GM21515 (cell line): ENCODE data around the gene MYO1A.
"Not testable (repeated sequence)": the region's sequence is repeated elsewhere in the genome, so short reads cannot be mapped to it uniquely, and the experiment has no call there.

Experiments used
- ATAC-seq: cut with Tn5 transposase; IDR thresholded peaks from one replicate; pipeline ENCODE4 v1.9.1; 2021; ENCODE audit not compliant: unreplicated experiment

The MYO1A gene

GRCh38 chr12:57019983-57020719, 29.8 kb downstream of the MYO1A start:
- no peak for ATAC-seq

GRCh38 chr12:57018906-57019305, 31.0 kb downstream of the MYO1A start:
- no peak for ATAC-seq

GRCh38 chr12:57018353-57018752, 31.6 kb downstream of the MYO1A start:
- not testable (repeated sequence) for ATAC-seq

- no peak for ATAC-seq
Observed at GRCh38 chr12:57016348-57016747, 33.6 kb downstream of the MYO1A start, which contains the start of gene TAC3. TAC3 (minus strand) TSS chr12:57016529; CDS start chr12:57015797, 732 bp downstream.

GRCh38 chr12:57012600-57013465, 37.1 kb downstream of the MYO1A start:
- peak; percentile 71 for ATAC-seq

GRCh38 chr12:57011438-57012424, 38.2 kb downstream of the MYO1A start:
- ATAC-seq: peak; percentile 49

GRCh38 chr12:57010627-57011247, 39.2 kb downstream of the MYO1A start:
- ATAC-seq: no peak

GRCh38 chr12:57009949-57010626, 39.8 kb downstream of the MYO1A start:
- ATAC-seq: no peak

- ATAC-seq: no peak
Observed at GRCh38 chr12:57008178-57008577, 41.8 kb downstream of the MYO1A start.

- ATAC-seq: no peak
Observed at GRCh38 chr12:57006809-57007475, 43.0 kb downstream of the MYO1A start.

GRCh38 chr12:57005980-57006808, 43.7 kb downstream of the MYO1A start, which contains the start of gene ZBTB39:
ZBTB39 (minus strand) TSS chr12:57006546; CDS start chr12:57004917, 1,629 bp downstream.
- peak; percentile 58 for ATAC-seq

- ATAC-seq: no peak
Observed at GRCh38 chr12:57004651-57005050, 45.3 kb downstream of the MYO1A start.

GRCh38 chr12:57003395-57003794, 46.5 kb downstream of the MYO1A start:
- ATAC-seq: no peak

- no peak for ATAC-seq
Observed at GRCh38 chr12:57001448-57001906, 48.5 kb downstream of the MYO1A start.

- no peak for ATAC-seq
Observed at GRCh38 chr12:57000393-57000792, 49.5 kb downstream of the MYO1A start.

GRCh38 chr12:56999456-56999855, 50.5 kb downstream of the MYO1A start:
- no peak for ATAC-seq

- peak; percentile 72 for ATAC-seq
Observed at GRCh38 chr12:56998981-56999380, 50.9 kb downstream of the MYO1A start.

- ATAC-seq: no peak
Observed at GRCh38 chr12:56998316-56998715, 51.6 kb downstream of the MYO1A start.
